Measurements from ENCODE around the gene NBPF3. TPM values are rescaled to one million over a fixed set of nuclear protein-coding genes. Genes with fewer than 3 reads are reported as not detected.

Gene NBPF3
- polyA plus RNA-seq, 2 of the 4 experiments (the other 2 are of a cell fraction) = 7.4 to 8.5 TPM

- ChIA-PET POLR2A (no interaction called here), CTCF (interaction anchor here (1.7 to 2.8 kb wide), 3 partner anchors 20 to 121 kb away, joined by 5 to 9 read pairs (median 8); partner anchors contain the start of gene ALPL)
- no peak overlapping the region for H3K27ac ChIP-seq
- H3K4me3 ChIP-seq = no peak overlapping the region
- no peaks in the 10 kb centered on the region for H3K9me3 ChIP-seq
- no peaks in the 10 kb centered on the region for H3K4me1 ChIP-seq
- DNase-seq (ENCODE audit: low read depth in 1 of 2, low spot score in 1 of 2) (no peak), FAIRE-seq (no peak), ATAC-seq (no peak)
- TF ChIP-seq USF2 (IDR thresholded peaks at IDR 0.05) (no peak), POLR2A (IDR thresholded peaks at IDR 0.05; ENCODE audit: low read length) (no peak), CBX8 (IDR thresholded peaks at IDR 0.05) (no peak)
- 83% methylated on average over 11 of the region's 11 CpGs for WGBS (ENCODE audit: missing lambda C conversion rate)
- no peak overlapping the region for H3K4me2 ChIP-seq
Observed at GRCh38 chr1:21489146-21489545, 49.2 kb downstream of the NBPF3 start.

GRCh38 chr1:21490774-21491487, 51.0 kb downstream of the NBPF3 start:
- ChIA-PET POLR2A (no interaction called here), CTCF (interaction anchor here (0.7 to 4.0 kb wide), 14 partner anchors 9 to 273 kb away, joined by 3 to 50 read pairs (median 4); partner anchors contain the start of gene ALPL)
- FAIRE-seq (no peak), ATAC-seq (peak; percentile 94 to 95), DNase-seq (ENCODE audit: low read depth in 1 of 2, low spot score in 1 of 2) (peak; percentile 55 to 67)
- 33% methylated on average over 4 of the region's 11 CpGs for WGBS (ENCODE audit: missing lambda C conversion rate)
- no peaks in the 10 kb centered on the region for H3K4me1 ChIP-seq
- peak; percentile 54; the same call in 2 of the 3 replicates for TF ChIP-seq SMC3 (IDR thresholded peaks at IDR 0.05)
- peak; percentile 52 to 68 for TF ChIP-seq RAD21 (conservative IDR thresholded peaks at IDR 0.05 in 1 of 2, IDR thresholded peaks at IDR 0.05 in 1 of 2)
- no peak for TF ChIP-seq CHD4 (IDR thresholded peaks at IDR 0.05; ENCODE audit: borderline replicate concordance)
- TF ChIP-seq USF2 (IDR thresholded peaks at IDR 0.05) = no peak
- peak; percentile 41; the same call in 2 of the 3 replicates for TF ChIP-seq CTCF (IDR thresholded peaks at IDR 0.05)
- H3K4me3 ChIP-seq = no peak overlapping the region
- no peaks in the 10 kb centered on the region for H3K9me3 ChIP-seq
- no peak overlapping the region for H3K27ac ChIP-seq
- no peak overlapping the region for H3K4me2 ChIP-seq

- H3K4me2 ChIP-seq = no peak overlapping the region
- FAIRE-seq (no peak), ATAC-seq (no peak), DNase-seq (ENCODE audit: low read depth in 1 of 2, low spot score in 1 of 2) (no peak)
- H3K27ac ChIP-seq = no peak overlapping the region
- no peak overlapping the region for H3K4me3 ChIP-seq
- CTCF ChIA-PET = interaction anchor here (0.8 to 4.0 kb wide), 13 partner anchors 8 to 276 kb away, joined by 3 to 50 read pairs (median 4); partner anchors contain the start of gene ALPL
- 15% methylated on average over 7 of the region's 8 CpGs for WGBS (ENCODE audit: missing lambda C conversion rate)
- no peaks in the 10 kb centered on the region for H3K9me3 ChIP-seq
- TF ChIP-seq CEBPB (IDR thresholded peaks at IDR 0.05) (no peak), RAD21 (conservative IDR thresholded peaks at IDR 0.05 in 1 of 2, IDR thresholded peaks at IDR 0.05 in 1 of 2) (no peak), ESRRA (IDR thresholded peaks at IDR 0.05; ENCODE audit: borderline replicate concordance, low read length) (no peak), KDM1A (IDR thresholded peaks at IDR 0.05; ENCODE audit: low read depth) (no peak), CHD4 (IDR thresholded peaks at IDR 0.05; ENCODE audit: borderline replicate concordance) (no peak), ZFP36 (IDR thresholded peaks at IDR 0.05; ENCODE audit: borderline replicate concordance, partially characterized antibody) (no peak), FOSL2 (IDR thresholded peaks at IDR 0.05) (no peak), FOSL2 (CRISPR knock-in tag; IDR thresholded peaks at IDR 0.05) (no peak), RARB (CRISPR knock-in tag; IDR thresholded peaks at IDR 0.05) (no peak), ZSCAN20 (CRISPR knock-in tag; IDR thresholded peaks at IDR 0.05) (no peak), EP300 (IDR thresholded peaks at IDR 0.05) (no peak), NPAS2 (CRISPR knock-in tag; IDR thresholded peaks at IDR 0.05; ENCODE audit: borderline replicate concordance) (no peak), HOXB5 (CRISPR knock-in tag; IDR thresholded peaks at IDR 0.05) (no peak), HEYL (CRISPR knock-in tag; IDR thresholded peaks at IDR 0.05) (no peak), GATA3 (IDR thresholded peaks at IDR 0.05; ENCODE audit: borderline replicate concordance) (no peak), CBX2 (IDR thresholded peaks at IDR 0.05; ENCODE audit: borderline replicate concordance, low read depth) (no peak), HMGXB4 (CRISPR knock-in tag; IDR thresholded peaks at IDR 0.05; ENCODE audit: borderline replicate concordance) (no peak), TFCP2L1 (CRISPR knock-in tag; IDR thresholded peaks at IDR 0.05) (no peak)
- H3K4me1 ChIP-seq = no peaks in the 10 kb centered on the region
- POLR2A ChIA-PET = no interaction called here
Observed at GRCh38 chr1:21491488-21492355, 51.8 kb downstream of the NBPF3 start.

Measured in A549 (cell line).